ENCODE results near the gene NPSR1.
"Not testable (repeated sequence)": the region's sequence is repeated elsewhere in the genome, so short reads cannot be mapped to it uniquely, and the experiment has no call there.

The NPSR1 gene

DNA sequence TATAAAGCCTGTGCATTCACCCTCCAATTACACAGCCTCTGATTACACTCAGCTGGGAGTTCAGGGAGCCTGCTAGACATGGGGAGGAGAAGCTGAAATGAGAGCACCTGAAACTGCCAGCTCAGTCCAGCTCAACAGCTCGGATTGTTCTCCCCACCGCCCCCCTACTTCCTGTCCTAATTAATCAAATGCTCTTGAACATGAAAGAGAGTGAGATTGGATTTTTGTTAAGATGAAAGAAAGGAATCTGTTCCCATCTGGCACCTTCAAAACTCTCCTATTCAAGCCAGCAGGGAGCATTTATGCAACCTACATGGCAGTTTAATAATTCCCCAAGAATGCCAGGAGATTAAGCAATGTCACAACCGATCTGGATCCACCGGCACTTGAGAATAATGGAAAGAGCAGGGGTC lies 98.0 kb downstream of the NPSR1 start:
- no peak overlapping the region for H3K4me3 ChIP-seq (ENCODE audit: low read depth, low read length)

DNA sequence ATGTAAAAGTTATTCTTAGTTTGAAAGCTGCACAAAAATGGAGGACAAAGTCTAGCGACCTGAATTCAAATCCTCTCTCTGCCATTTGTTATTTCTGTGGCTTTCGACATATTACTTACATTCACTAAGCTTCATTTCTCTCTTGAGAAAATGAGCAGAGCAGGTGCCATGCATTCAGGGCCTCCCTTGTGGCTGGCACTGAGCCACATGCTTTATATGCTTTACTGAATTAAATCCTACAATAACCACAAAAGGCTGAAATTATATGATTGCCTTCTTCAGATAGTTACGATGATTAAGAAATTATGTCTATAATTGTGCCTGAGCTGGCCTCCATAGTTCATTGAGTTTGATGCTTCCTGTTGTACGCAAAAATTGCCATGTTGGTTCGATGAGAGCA lies 98.7 kb downstream of the NPSR1 start:
- H3K4me3 ChIP-seq (ENCODE audit: low read depth, low read length) = no peak overlapping the region

DNA sequence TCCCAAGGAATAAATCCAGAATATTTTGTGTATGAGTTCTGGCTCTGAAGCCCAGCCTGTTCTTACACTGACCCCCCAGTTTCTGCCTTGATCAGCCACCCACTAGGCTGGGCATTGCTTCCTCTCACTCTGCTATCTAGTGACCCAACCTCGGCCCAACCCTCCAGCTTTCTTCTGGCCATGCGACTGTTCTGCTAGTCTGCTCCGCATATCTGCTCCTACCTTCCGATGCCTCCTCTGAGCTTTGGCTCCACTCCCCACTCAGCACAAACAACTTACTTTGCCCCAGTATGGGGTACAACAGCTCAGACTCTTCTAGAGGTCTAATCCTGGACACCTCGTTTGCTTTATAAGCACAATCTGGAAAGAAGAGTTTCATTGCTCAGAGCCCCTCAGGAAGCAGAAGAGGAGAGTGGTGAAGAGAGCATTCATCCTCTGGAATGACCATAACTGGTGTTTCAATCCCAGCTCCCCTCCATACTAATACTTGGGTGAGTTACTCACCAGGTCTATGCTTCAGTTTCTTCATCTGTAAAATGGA lies 99.6 kb downstream of the NPSR1 start:
- H3K4me3 ChIP-seq (ENCODE audit: low read depth, low read length) = no peak overlapping the region

DNA sequence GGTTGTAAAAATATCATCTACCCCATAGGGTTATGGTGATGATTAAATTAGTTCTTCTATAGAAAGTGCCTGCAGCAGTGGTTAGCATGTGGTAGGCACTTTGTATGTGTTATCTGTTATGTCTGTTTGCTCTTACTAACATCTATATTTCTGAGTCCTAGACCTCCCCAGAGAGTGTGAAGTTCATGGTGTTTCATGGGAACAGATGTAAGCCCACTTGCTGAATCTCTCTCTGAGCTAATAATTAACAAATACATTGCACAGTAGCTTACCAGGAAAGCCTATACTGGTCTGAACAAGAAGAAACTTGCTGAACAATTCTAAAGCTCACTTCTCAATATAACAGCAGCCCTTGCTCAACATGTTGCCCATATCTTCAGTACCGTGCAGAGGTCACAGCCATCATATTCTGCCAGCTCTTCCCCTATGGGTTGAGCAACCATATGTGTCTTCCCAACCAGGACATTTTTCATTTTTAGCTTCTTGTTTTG lies 100.1 kb downstream of the NPSR1 start:
- H3K4me3 ChIP-seq (ENCODE audit: low read depth, low read length) = no peak overlapping the region

DNA sequence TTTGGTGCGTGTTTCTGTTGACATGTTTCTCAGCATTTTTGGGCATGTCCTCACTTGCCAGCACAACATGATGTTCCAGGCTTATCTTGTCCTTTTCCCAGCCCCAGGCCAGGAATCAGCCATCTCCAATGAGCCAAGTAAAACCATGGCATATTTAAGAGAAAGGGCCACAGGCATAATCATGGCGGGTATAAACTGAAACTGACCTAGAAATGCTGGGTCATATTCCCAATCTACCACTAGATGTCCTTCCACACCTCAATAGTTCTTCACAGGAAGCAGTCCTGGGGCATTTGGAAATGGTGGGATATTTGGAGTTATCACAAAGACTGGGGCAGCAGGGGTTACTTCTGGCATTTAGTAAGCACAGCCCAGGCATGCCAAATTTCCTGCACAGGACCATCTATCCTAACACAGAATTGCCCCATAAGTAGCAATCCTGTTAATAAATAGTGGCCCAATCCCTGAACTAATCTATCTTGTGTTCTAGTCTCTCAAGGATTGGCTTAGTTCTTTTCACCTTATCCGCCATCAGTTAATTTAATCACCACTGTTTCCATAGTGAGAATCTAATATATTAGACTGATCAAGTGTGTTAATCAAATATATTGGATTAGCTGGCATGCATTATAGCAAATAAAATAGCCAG lies 101.6 kb downstream of the NPSR1 start:
- H3K4me3 ChIP-seq (ENCODE audit: low read depth, low read length) = no peak overlapping the region

DNA sequence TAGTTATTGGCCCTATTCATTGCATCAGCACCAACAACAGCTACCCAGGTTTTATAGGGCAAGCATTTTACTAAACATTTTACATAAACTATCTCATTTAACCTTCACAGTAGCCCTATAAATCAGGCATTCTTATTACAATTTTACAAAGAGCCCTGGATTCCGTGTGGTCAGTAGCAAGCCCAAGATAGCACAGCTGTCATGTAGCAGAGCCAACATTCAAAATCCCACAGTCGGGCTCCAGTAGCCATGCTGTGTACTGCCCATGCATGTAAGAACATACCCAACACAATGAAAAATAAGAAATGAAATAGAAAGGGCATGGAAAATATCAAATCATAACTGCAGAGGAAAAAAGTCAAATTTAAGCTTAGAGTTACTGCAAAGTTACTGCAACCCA lies 102.3 kb downstream of the NPSR1 start:
- no peak overlapping the region for H3K4me3 ChIP-seq (ENCODE audit: low read depth, low read length)

DNA sequence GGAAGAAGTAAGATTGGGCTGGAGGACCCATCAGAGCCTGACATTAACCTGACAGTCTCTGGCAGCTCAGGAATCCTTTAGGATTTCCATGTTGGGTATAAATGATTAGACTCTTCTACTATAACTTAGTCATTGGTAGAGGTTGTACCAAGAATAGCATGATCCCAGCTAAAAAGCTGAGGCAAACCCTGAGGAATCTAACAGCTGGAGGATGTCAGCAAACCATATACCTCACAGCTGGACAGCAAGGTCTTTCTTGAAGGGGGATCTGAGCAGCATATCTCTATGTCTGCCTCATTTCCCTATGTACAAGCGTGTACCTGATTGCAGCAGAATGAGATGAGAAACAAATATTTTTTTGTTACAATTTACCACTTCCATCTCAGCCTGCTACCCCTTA lies 103.2 kb downstream of the NPSR1 start:
- no peak overlapping the region for H3K4me3 ChIP-seq (ENCODE audit: low read depth, low read length)

DNA sequence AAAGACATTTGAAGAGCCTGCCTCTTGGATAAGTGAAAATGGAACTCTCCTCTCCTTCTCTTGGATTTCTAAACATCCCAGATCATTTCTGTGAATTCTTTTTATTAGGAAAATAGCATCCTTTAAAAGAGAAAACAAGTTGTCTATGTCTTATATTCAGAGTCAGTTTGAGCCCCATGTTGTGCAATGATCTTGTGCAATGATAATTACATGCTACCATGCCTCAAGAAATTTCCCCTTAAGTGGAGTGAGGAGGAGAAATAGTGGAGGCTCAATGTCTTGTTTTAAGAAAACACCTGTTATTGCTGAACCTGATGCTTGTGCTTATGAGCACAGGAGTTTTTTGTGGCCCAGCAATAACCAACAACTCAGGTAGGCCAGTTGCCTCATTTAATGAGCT lies 103.6 kb downstream of the NPSR1 start:
- no peak overlapping the region for H3K4me3 ChIP-seq (ENCODE audit: low read depth, low read length)

DNA sequence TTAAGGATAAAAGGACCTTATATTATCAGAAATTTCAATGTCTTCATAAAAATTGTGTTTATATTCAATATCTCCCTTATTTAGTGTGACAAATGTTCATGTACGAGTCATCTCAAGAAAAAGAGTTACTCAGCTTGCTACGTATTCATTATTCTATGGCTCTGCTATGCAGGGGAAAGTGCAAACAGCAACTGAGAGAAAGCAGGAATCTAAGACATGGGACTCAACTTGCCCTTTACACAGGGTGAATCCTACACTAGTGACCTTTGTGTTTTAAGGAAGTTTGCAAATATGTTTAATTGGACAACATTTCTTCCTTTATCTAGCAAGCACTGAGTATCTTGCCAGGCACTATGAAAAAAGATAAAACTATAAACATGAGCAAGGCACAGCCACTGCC lies 104.7 kb downstream of the NPSR1 start:
- no peak overlapping the region for H3K4me3 ChIP-seq (ENCODE audit: low read depth, low read length)

DNA sequence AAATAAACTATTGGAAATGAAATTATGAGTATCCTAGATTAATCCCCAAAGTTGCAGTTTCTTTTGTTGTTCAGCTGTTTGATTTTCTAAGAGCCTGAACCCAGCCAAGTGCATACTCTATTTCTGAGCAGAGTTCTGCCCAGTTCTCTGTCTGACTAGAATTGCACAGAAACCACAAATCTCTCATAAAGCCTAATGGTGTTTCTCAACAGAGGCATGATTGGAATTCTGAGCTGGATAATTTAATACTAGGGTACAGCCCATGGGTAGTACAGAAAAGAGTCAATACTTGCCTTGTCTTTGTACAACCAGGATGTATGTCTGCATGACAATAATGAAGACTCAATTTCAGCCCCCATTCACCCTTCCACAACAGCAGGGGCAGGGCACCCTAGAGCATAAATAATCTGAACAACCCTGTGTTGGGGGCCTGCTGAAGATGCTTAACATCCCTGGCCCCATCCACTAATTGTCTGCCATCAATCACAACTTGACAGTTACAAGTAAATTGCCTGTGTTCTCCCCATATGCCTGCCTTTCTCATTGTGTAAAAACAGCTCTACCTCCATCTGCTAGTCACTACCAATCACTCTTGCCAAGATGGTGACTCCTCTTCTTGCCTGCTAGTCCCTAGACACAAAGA lies 114.4 kb downstream of the NPSR1 start:
- no peak overlapping the region for H3K4me3 ChIP-seq (ENCODE audit: low read depth, low read length)

DNA sequence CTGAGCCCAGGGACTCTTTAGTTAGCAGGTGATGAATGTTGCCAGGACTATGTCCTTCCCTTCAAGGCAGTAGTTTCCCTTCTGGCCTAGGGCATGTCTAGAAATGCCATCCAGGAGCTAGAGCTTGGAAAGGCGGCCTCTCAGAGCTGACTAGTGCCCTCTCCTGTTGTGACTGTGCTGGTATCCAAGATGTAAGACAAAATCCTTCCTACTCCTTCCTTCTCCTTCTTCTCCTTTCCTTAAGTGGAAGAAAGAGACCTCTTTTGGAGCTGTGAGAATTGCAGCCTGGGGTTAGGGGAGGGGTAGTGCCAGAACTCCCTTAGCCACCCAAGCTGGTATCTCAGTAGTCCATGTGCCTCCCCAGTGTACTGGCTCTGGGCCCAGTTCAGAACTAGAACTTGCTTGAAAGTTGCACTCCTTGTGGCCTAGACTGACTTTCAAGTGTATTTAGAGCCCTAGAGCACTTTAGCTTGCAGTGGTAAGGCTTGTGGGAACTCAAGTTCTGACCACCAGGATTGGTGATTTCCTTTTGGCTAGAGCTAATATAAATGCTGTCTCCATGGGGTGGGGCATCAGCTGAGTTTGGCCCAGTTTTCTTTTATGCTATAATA lies 118.8 kb downstream of the NPSR1 start:
- H3K4me3 ChIP-seq (ENCODE audit: low read depth, low read length) = no peak overlapping the region

DNA sequence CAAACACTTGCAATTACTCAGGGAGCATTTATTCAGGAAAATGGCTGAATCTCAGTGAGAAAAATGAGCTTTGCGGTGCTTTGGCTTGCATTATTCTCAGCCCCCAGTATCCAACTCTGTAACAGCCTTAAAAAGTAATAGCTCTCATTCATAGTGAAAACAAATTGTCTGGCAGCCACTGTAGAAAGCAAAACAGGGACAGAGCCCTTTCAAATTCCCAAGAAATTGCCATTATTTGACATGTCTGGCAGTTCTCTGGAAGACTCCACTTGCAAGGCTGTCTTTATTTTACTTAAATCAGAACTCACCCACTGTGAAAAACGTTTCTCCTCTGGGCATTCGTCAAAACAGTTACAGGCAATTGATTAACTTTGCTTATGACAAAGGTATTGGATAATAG lies 122.5 kb downstream of the NPSR1 start:
- H3K4me3 ChIP-seq (ENCODE audit: low read depth, low read length) = no peak overlapping the region

DNA sequence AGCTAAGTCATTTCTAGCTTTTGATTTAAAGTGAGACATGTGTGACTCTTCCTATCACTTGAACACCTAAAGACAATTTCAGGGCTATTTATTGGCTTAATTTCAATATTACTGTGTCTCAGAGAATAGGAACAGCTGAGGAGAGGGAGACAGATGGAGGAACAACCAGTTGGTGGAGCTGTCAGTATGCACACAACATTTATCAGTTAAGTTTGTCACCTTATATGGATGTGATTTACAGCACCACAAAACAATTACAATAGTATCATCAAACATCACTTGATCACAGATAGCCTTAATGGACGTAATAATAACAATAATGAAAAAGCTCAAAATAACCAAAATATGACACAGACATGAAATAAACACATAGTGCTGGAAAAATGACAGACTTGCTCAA lies 129.6 kb downstream of the NPSR1 start:
- no peak overlapping the region for H3K4me3 ChIP-seq (ENCODE audit: low read depth, low read length)

DNA sequence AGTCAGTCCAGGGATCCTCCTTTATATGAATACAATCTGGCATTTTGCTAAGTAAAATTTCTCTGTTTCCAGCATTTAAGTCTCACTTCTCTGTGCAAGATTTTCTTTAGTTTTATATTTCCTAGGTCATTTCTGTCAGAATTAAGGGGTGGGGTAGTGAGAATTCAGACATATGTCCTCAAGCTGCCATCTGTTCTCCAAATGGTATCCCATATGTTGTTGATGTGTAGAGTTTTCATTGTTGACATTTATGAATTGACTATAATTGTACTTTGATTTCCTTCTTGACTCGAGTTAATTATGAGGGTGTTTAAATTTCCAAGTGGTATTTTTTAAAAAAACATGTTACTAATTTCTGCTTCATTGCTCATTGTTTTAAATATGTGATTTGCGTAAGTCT lies 148.8 kb downstream of the NPSR1 start:
- H3K4me3 ChIP-seq (ENCODE audit: low read depth, low read length) = no peak overlapping the region

DNA sequence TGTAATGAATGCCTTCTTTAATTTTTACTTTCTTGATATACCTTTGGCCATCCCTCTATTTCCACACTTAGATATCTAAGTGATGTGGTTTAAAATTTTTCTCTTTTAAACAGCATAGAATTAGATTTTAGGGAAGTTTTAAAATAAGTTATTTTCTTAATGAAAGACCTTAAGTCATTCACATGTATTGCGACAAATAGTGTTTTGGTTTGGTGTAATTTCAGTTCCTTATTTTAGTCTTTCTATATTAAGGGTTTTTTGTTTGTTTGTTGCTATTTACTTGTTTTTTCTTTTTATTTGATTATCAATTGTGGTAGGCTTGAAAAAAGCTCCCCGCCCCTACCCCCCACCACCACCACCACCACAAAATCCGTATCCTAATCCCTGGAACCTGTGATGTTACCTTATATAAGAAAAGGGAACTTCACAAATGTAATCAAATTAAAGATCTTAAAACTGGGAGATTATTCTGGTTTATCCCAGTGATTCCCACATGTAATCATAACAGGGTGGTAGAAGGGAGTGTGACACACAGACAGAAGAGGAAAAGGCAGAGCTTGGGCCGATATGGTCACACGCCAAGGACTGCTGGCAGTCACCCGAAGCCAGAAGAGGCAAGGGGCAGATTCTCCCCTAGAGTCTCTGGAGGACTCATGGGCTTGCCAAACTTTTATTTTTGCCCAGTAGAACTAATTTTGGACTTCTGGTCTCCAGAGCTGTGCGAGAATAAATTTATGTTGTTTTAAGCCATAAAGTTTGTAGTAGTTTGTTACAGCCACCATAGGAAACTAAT lies 149.7 kb downstream of the NPSR1 start:
- no peak overlapping the region for H3K4me3 ChIP-seq (ENCODE audit: low read depth, low read length)

DNA sequence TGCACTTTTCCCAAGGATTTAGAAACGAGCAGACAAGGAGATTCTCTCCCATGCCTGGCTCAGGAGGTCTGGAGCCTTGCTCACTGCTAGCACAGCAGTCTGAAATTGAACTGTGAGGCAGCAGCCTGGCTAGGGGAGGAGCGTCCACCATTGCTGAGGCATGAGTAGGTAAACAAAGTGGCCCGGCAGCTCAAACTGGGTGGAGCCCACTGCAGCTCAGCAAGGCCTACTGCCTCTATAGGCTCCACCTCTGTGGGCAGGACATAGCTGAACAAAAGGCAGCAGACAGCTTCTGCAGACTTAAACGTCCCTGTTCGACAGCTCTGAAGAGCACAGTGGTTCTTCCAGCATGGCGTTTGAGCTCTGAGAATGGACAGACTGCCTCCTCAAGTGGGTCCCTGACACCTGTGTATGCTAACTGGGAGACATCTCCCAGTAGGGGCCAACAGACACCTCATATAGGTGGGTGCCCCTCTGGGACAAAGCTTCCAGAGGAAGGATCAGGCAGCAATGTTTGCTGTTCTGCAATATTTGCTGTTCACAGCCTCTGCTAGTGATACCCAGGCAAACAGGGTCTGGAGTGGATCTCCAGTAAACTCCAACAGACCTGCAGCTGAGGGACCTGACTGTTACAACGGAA lies 156.3 kb downstream of the NPSR1 start:
- not testable (repeated sequence) for H3K4me3 ChIP-seq (ENCODE audit: low read depth, low read length)

DNA sequence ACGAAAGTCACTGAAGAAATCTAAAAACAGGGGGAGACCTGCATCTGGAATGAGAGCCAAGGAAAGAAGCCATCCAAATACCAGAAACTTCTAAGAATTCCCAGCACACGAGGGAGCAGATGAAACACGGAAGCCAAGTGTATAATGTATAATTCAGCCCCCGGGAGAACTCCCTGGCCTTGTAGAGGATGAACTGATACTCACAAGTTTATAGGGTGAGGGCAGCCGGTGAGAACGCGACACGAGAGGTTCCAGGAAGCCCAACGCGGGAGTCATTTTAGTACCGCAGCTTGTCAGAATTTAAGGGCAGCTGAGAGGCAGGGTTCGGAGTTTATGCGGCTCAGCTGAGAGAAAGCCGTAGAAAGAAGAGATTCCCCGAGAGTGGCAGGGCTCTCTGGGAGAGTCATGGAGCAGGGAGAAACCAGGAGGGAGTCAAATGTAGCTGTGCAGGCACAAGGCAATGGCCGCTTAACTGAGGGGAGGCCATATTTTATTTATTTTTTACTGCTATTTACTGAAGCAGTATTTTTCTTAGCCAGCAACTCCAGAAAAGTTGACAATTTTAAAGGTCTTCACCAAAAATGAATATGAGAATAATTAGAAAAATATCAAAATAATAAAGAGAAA lies 164.0 kb downstream of the NPSR1 start:
- H3K4me3 ChIP-seq (ENCODE audit: low read depth, low read length) = no peak overlapping the region

DNA sequence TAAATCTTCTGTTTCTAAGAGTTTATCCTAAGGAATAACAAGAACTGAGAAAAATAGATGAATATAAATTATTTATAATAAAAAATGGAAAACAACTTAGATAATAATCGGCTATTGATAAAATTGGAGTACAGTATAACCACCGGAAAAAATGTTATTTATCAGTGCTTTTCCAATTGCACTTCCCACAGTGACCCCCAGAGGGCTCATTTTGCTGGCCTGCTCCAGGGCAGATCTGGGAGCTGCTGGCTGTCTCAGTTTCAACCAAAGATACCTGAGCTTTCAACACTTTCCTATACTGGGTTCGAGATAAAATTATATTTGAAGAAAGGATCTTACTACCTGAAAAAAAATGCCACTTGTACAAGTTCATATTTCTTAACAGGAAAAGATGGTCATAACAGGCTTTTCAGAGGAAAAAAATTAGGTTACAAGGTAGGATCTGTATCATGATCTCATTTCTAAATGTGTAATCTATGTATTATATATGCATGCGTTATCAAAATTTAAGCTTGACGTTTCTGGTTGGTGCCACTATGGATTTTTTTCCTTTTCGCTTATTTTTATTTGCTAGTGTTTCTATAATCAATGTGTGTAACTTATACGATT lies 165.7 kb downstream of the NPSR1 start:
- H3K4me3 ChIP-seq (ENCODE audit: low read depth, low read length) = no peak overlapping the region

DNA sequence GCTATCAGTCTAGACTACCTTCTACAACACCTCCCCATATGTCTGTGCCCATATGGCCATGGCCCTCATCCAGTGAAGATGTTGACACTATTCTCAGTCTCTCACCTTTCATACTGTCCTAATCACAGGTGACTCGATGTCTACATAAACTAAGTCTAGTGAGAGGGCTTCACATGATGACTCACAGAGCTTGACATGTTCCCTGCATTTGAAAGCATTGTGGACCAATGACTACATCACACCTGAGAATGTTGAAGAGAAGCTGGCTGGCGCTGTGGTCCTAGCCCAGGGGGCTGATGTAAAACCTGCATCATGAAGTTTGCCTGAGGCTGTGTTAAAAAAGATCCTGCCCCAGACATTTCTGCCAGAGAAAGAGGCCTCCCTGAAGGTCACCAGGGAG lies 167.2 kb downstream of the NPSR1 start:
- no peak overlapping the region for H3K4me3 ChIP-seq (ENCODE audit: low read depth, low read length)

DNA sequence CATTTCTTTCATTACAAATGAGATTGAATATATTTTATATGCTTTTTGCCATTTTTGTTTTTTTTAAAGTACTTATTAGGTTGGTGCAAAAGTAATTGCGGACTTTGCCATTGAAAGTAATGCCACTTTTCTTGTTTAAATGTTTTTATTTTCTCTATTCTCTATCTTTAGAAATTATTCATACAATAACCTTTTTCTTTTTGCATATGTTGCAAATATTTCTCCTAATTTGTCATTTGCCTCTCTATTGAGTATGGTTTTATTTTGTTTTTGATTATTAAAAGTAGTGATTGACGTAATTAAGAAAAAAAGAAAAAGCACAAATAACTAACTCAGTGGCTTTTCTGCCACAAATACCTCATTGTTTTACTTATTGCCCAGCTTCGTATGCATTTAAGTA lies 172.4 kb downstream of the NPSR1 start:
- no peak overlapping the region for H3K4me3 ChIP-seq (ENCODE audit: low read depth, low read length)
